ENCODE results near the gene SLC9A8.

- TF ChIP-seq, protein P1, sequence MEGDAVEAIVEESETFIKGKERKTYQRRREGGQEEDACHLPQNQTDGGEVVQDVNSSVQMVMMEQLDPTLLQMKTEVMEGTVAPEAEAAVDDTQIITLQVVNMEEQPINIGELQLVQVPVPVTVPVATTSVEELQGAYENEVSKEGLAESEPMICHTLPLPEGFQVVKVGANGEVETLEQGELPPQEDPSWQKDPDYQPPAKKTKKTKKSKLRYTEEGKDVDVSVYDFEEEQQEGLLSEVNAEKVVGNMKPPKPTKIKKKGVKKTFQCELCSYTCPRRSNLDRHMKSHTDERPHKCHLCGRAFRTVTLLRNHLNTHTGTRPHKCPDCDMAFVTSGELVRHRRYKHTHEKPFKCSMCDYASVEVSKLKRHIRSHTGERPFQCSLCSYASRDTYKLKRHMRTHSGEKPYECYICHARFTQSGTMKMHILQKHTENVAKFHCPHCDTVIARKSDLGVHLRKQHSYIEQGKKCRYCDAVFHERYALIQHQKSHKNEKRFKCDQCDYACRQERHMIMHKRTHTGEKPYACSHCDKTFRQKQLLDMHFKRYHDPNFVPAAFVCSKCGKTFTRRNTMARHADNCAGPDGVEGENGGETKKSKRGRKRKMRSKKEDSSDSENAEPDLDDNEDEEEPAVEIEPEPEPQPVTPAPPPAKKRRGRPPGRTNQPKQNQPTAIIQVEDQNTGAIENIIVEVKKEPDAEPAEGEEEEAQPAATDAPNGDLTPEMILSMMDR (IDR thresholded peaks at IDR 0.05), result no peak
- TF ChIP-seq EZH2 (IDR thresholded peaks at IDR 0.05), result no peak
Observed at GRCh38 chr20:49810491-49811190, 2.0 kb upstream of the SLC9A8 start.
